H1 (cell line): ENCODE data around the gene CCNY.

Experiments used
- FOSL1 ChIP-seq: IDR thresholded peaks from 2 replicates; pipeline ENCODE4 v1.6.1; 2011; ENCODE audit warnings: mild to moderate bottlenecking, low read depth, low read length, moderate library complexity; ENCODE audit not compliant: insufficient read depth
- POLR2A ChIP-seq, 2 experiments: IDR thresholded peaks; 1 replicate in 1 of 2; 2 replicates in 1 of 2; pipeline ENCODE4 v1.6.1; 2011; ENCODE audit warnings: low read depth in 2 of 2, low read length in 2 of 2, mild to moderate bottlenecking in 2 of 2; ENCODE audit errors: control extremely low read depth in 1 of 2
- RNF2 ChIP-seq: fragments of 200-900, 300-1000 bp; sonication (generic); IDR thresholded peaks from 2 replicates; pipeline ENCODE4 v1.7.1; 2016; ENCODE audit warnings: borderline replicate concordance, low read depth, mild to moderate bottlenecking, antibody characterized with exemption, low read length; ENCODE audit not compliant: poor library complexity, severe bottlenecking; ENCODE audit errors: missing control alignments
- TF ChIP-seq, protein P1 (sequence below), 3 experiments: IDR thresholded peaks; 1 replicate in 2 of 3; 2 replicates in 1 of 3; pipeline versions ENCODE4 v1.5.1 to v1.6.1; 2011; ENCODE audit warnings: low read length in 3 of 3, mild to moderate bottlenecking in 3 of 3, inconsistent platforms in 2 of 3, low read depth in 1 of 3, moderate library complexity in 1 of 3; ENCODE audit not compliant: insufficient read depth in 1 of 3; ENCODE audit errors: control extremely low read depth in 1 of 3
- TF ChIP-seq, protein P2 (sequence below): IDR thresholded peaks from 2 replicates; pipeline ENCODE4 v1.6.1; 2012; ENCODE audit warnings: inconsistent platforms

DNA sequence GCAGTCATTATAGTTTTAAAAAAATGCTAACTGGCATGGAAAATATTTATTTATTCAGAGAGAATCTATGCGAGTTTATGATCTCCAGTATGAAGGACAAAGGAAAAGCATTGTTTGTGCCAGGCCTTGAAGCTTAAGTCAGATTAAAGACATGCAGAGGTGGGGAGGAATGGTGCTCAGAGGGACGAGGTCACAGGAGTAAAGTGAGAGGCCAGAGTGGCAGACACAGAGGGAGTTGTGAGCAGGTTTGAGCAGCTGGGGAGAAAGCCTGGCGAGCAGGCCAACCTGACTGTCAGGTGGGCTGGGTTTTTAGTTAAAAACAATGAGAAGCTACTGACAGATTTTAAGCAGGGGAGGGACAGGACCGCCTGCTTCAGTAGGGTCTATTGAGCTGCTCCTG is 6.8 kb upstream of the CCNY start:
- TF ChIP-seq RNF2 (no peak), POLR2A (IDR thresholded peaks at IDR 0.05; ENCODE audit: control extremely low read depth in 1 of 2, low read depth in 2 of 2, low read length in 2 of 2) (no peak), FOSL1 (no peak)
- TF ChIP-seq, protein P1, sequence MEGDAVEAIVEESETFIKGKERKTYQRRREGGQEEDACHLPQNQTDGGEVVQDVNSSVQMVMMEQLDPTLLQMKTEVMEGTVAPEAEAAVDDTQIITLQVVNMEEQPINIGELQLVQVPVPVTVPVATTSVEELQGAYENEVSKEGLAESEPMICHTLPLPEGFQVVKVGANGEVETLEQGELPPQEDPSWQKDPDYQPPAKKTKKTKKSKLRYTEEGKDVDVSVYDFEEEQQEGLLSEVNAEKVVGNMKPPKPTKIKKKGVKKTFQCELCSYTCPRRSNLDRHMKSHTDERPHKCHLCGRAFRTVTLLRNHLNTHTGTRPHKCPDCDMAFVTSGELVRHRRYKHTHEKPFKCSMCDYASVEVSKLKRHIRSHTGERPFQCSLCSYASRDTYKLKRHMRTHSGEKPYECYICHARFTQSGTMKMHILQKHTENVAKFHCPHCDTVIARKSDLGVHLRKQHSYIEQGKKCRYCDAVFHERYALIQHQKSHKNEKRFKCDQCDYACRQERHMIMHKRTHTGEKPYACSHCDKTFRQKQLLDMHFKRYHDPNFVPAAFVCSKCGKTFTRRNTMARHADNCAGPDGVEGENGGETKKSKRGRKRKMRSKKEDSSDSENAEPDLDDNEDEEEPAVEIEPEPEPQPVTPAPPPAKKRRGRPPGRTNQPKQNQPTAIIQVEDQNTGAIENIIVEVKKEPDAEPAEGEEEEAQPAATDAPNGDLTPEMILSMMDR (IDR thresholded peaks at IDR 0.05; ENCODE audit: control extremely low read depth in 1 of 3, insufficient read depth in 1 of 3, low read depth in 1 of 3, low read length in 3 of 3) = no peak
- TF ChIP-seq, protein P2, sequence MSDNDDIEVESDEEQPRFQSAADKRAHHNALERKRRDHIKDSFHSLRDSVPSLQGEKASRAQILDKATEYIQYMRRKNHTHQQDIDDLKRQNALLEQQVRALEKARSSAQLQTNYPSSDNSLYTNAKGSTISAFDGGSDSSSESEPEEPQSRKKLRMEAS = no peak
